HepG2 (cell line): Measurements from ENCODE around the gene KRTCAP2. TPM values are rescaled to one million over a fixed set of nuclear protein-coding genes. Genes with fewer than 3 reads are reported as not detected.

Source experiments
- ELK4 ChIP-seq: sonication (generic); formaldehyde crosslinking; IDR thresholded peaks from 2 replicates; pipeline ENCODE4 v1.9.0; 2021; ENCODE audit warnings: missing genetic modification reagents, borderline replicate concordance
- FOXA1 ChIP-seq, 2 experiments: fragments of 450-650 bp in 1 of 2; sonication (generic) in 1 of 2; formaldehyde crosslinking in 1 of 2; IDR thresholded peaks; 2 replicates each; pipeline versions ENCODE4 v1.4.0 to v1.6.1; 2016 to 2020; ENCODE audit warnings: missing genetic modification reagents in 1 of 2
- HNRNPK ChIP-seq: fragments of 200-400 bp; formaldehyde crosslinking; IDR thresholded peaks from 2 replicates; pipeline ENCODE4 v1.6.1; 2018; ENCODE audit warnings: low read length, low read depth, moderate library complexity, mild to moderate bottlenecking; ENCODE audit not compliant: poor library complexity, severe bottlenecking
- JDP2 ChIP-seq: sonication (generic); formaldehyde crosslinking; IDR thresholded peaks from 2 replicates; pipeline ENCODE4 v1.8.1; 2022; ENCODE audit warnings: missing genetic modification reagents, borderline replicate concordance
- MED8 ChIP-seq: sonication (generic); formaldehyde crosslinking; IDR thresholded peaks from 2 replicates; pipeline ENCODE4 v1.8.1; 2023; ENCODE audit warnings: mild to moderate bottlenecking, missing genetic modification reagents; ENCODE audit not compliant: insufficient replicate concordance
- MYC ChIP-seq: sonication (generic); formaldehyde crosslinking; IDR thresholded peaks from 2 replicates; pipeline ENCODE4 v1.9.0; 2021; ENCODE audit warnings: missing genetic modification reagents, borderline replicate concordance
- NRL ChIP-seq: sonication (generic); formaldehyde crosslinking; IDR thresholded peaks from 2 replicates; pipeline ENCODE4 v1.5.0; 2020; ENCODE audit warnings: missing genetic modification reagents, mild to moderate bottlenecking, moderate library complexity, borderline replicate concordance
- PHF20 ChIP-seq: sonication (generic); formaldehyde crosslinking; IDR thresholded peaks from 2 replicates; pipeline ENCODE4 v1.5.0; 2020; ENCODE audit warnings: mild to moderate bottlenecking, missing genetic modification reagents
- REXO4 ChIP-seq: sonication (generic); formaldehyde crosslinking; IDR thresholded peaks from 2 replicates; pipeline ENCODE4 v1.8.0; 2022; ENCODE audit warnings: missing genetic modification reagents, mild to moderate bottlenecking, borderline replicate concordance
- RNF2 ChIP-seq: fragments of 450-650 bp; conservative IDR thresholded peaks from 2 replicates; pipeline ENCODE4 v1.6.1; 2016; ENCODE audit warnings: low read depth
- SNAPC4 ChIP-seq: sonication (generic); formaldehyde crosslinking; IDR thresholded peaks from 2 replicates; pipeline ENCODE4 v1.4.0; 2020; ENCODE audit warnings: mild to moderate bottlenecking, missing genetic modification reagents
- SOX6 ChIP-seq, 2 experiments: fragments of 450-650 bp in 1 of 2; sonication (generic) in 1 of 2; formaldehyde crosslinking in 1 of 2; IDR thresholded peaks; 2 replicates each; pipeline versions ENCODE4 v1.4.0 to v1.6.1; 2017 to 2020; ENCODE audit warnings: antibody characterized with exemption in 1 of 2, mild to moderate bottlenecking in 1 of 2, missing genetic modification reagents in 1 of 2
- SP1 ChIP-seq, 2 experiments: fragments of 450-650 bp in 1 of 2; sonication (generic) in 1 of 2; formaldehyde crosslinking in 1 of 2; IDR thresholded peaks; 2 replicates each; pipeline versions ENCODE4 v1.4.0 to v1.6.1; 2016 to 2020; ENCODE audit warnings: missing genetic modification reagents in 1 of 2
- ZBTB20 ChIP-seq: sonication (generic); formaldehyde crosslinking; IDR thresholded peaks from 2 replicates; pipeline ENCODE4 v1.8.1; 2023; ENCODE audit warnings: missing genetic modification reagents, low read depth, mild to moderate bottlenecking, borderline replicate concordance
- ZBTB7B ChIP-seq: sonication (generic); formaldehyde crosslinking; IDR thresholded peaks from 2 replicates; pipeline ENCODE4 v1.4.0; 2020; ENCODE audit warnings: missing genetic modification reagents
- ZKSCAN1 ChIP-seq: fragments of 150-350 bp; IDR thresholded peaks from 2 replicates; pipeline ENCODE4 v1.6.1; 2014; ENCODE audit warnings: low read length
- ZNF136 ChIP-seq: sonication (generic); formaldehyde crosslinking; IDR thresholded peaks from 2 replicates; pipeline ENCODE4 v1.8.1; 2022; ENCODE audit warnings: low read depth, mild to moderate bottlenecking, moderate library complexity, missing genetic modification reagents
- ZNF235 ChIP-seq: sonication (generic); formaldehyde crosslinking; IDR thresholded peaks from 2 replicates; pipeline ENCODE4 v1.8.1; 2023; ENCODE audit warnings: mild to moderate bottlenecking, missing genetic modification reagents, borderline replicate concordance
- ZNF24 ChIP-seq: fragments of 450-650 bp; IDR thresholded peaks from 2 replicates; pipeline ENCODE4 v1.6.1; 2017; ENCODE audit warnings: antibody characterized with exemption, mild to moderate bottlenecking
- polyA plus RNA-seq, 8 experiments: library from polyadenylated mRNA; depleted of rRNA in 3 of 8; stranded (reverse) in 7 of 8; unstranded in 1 of 8; fragments of >200 nt; fragmentation: Illumina TruSeq in 4 of 8; extraction: Trizol in 4 of 8; gene quantifications; 2 replicates each; pipeline versions ENCODE4 v1.2.1 to v1.2.3, GENCODE V29; 2011 to 2016; ENCODE audit warnings: low read depth in 4 of 8, missing spikeins in 1 of 8, mixed read lengths in 1 of 8; ENCODE audit not compliant: insufficient read depth in 1 of 8
- total RNA-seq, 5 experiments: library from RNA; depleted of rRNA; stranded (reverse); fragments of >200 nt; fragmentation: Illumina TruSeq; extraction: Trizol; gene quantifications; 2 replicates each; pipeline ENCODE4 v1.2.3, GENCODE V29; 2016; ENCODE audit warnings: low read depth in 1 of 5
- TF ChIP-seq, protein P1 (sequence below): sonication (generic); formaldehyde crosslinking; IDR thresholded peaks from 2 replicates; pipeline ENCODE4 v1.5.1; 2020; ENCODE audit warnings: mild to moderate bottlenecking, missing genetic modification reagents

The KRTCAP2 gene
- total and polyA plus RNA-seq, 2 of the 13 experiments (the other 11 are each of a cell fraction or from before 2014, with no cell fraction given), result 77.3 to 79.4 TPM

- TF ChIP-seq SOX6 (IDR thresholded peaks at IDR 0.05) (no peak), SOX6 (CRISPR knock-in tag; IDR thresholded peaks at IDR 0.05) (peak; percentile 60), PHF20 (CRISPR knock-in tag) (no peak), RNF2 (no peak; the same call in 1 of the 2 replicates), ZNF136 (CRISPR knock-in tag) (no peak), SP1 (IDR thresholded peaks at IDR 0.05) (no peak), SP1 (CRISPR knock-in tag; IDR thresholded peaks at IDR 0.05) (peak; percentile 72; the same call in 1 of the 2 replicates), MYC (peak; percentile 24), ZBTB20 (CRISPR knock-in tag) (peak; percentile 62), ZBTB7B (peak; percentile 42; the same call in 1 of the 2 replicates), ZNF235 (CRISPR knock-in tag) (peak; percentile 83; the same call in 1 of the 2 replicates), ZNF24 (no peak), ELK4 (CRISPR knock-in tag) (no peak), REXO4 (CRISPR knock-in tag) (no peak), NRL (CRISPR knock-in tag) (peak; percentile 6; the same call in 1 of the 2 replicates), SNAPC4 (CRISPR knock-in tag) (no peak), ZKSCAN1 (no peak), MED8 (peak; percentile 17), FOXA1 (IDR thresholded peaks at IDR 0.05) (no peak), FOXA1 (CRISPR knock-in tag; IDR thresholded peaks at IDR 0.05) (no peak), HNRNPK (peak; percentile 85), JDP2 (CRISPR knock-in tag) (no peak)
- TF ChIP-seq, protein P1, sequence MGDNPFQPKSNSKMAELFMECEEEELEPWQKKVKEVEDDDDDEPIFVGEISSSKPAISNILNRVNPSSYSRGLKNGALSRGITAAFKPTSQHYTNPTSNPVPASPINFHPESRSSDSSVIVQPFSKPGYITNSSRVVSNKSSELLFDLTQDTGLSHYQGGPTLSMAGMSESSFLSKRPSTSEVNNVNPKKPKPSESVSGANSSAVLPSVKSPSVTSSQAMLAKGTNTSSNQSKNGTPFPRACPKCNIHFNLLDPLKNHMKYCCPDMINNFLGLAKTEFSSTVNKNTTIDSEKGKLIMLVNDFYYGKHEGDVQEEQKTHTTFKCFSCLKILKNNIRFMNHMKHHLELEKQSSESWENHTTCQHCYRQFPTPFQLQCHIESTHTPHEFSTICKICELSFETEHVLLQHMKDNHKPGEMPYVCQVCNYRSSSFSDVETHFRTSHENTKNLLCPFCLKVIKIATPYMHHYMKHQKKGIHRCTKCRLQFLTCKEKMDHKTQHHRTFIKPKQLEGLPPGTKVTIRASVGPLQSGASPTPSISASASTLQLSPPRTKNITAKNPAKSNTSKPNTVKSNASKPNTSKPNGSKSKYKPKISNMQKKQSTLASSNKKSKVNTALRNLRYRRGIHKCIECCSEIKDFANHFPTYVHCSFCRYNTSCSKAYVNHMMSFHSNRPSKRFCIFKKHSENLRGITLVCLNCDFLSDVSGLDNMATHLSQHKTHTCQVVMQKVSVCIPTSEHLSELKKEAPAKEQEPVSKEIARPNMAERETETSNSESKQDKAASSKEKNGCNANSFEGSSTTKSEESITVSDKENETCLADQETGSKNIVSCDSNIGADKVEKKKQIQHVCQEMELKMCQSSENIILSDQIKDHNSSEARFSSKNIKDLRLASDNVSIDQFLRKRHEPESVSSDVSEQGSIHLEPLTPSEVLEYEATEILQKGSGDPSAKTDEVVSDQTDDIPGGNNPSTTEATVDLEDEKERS (CRISPR knock-in tag), result no peak
Measured at GRCh38 chr1:155135415-155136028, 37.6 kb downstream of the KRTCAP2 start, which contains the start of gene SLC50A1 (continued).
